KMS-11 (cell line): Measurements from ENCODE around the gene PNKD.

Source experiments
- H2AFZ ChIP-seq: fragments of 200-600 bp; sonication (generic); 2 replicates; pipeline ENCODE4 v1.6.1; 2016; ENCODE audit warnings: antibody characterized with exemption, mixed run types, low read depth
- H3K27ac ChIP-seq: fragments of 200-600 bp; sonication (generic); 2 replicates; pipeline ENCODE4 v1.6.1; 2016; ENCODE audit warnings: mild to moderate bottlenecking, mixed run types
- H3K27me3 ChIP-seq: fragments of 200-600 bp; sonication (generic); 2 replicates; pipeline ENCODE4 v1.6.1; 2017; ENCODE audit warnings: mild to moderate bottlenecking, low read depth, mixed run types, moderate library complexity; ENCODE audit not compliant: insufficient read depth
- H3K36me3 ChIP-seq: fragments of 200-600 bp; sonication (generic); 2 replicates; pipeline ENCODE4 v1.6.1; 2017; ENCODE audit warnings: mild to moderate bottlenecking, mixed run types; ENCODE audit not compliant: insufficient read depth
- H3K4me1 ChIP-seq: fragments of 200-600 bp; sonication (generic); 2 replicates; pipeline ENCODE4 v1.6.1; 2016; ENCODE audit warnings: mild to moderate bottlenecking, low read depth, mixed run types; ENCODE audit not compliant: poor library complexity, severe bottlenecking
- H3K4me2 ChIP-seq: fragments of 200-600 bp; sonication (generic); 2 replicates; pipeline ENCODE4 v1.7.0; 2016; ENCODE audit warnings: mild to moderate bottlenecking, mixed run types
- H3K4me3 ChIP-seq: fragments of 200-600 bp; sonication (generic); IDR thresholded peaks from 2 replicates; pipeline ENCODE4 v1.6.1; 2017; ENCODE audit warnings: low read depth, low read length, mixed read lengths; ENCODE audit not compliant: insufficient read depth
- H3K79me2 ChIP-seq: fragments of 200-600 bp; sonication (generic); 2 replicates; pipeline ENCODE4 v1.6.1; 2016; ENCODE audit warnings: low read depth, mixed run types; ENCODE audit not compliant: insufficient read depth
- H3K9ac ChIP-seq: fragments of 200-600 bp; sonication (generic); 2 replicates; pipeline ENCODE4 v1.6.1; 2016; ENCODE audit warnings: mild to moderate bottlenecking, mixed run types
- H4K20me1 ChIP-seq: fragments of 200-600 bp; sonication (generic); 2 replicates; pipeline ENCODE4 v1.6.1; 2016; ENCODE audit warnings: mild to moderate bottlenecking, mixed run types; ENCODE audit not compliant: insufficient read depth
- CTCF ChIP-seq: fragments of 200-600 bp; sonication (generic); conservative IDR thresholded peaks from 2 replicates; pipeline ENCODE4 v1.6.1; 2017; ENCODE audit warnings: low read depth, mild to moderate bottlenecking, antibody characterized with exemption, low read length, moderate library complexity, mixed read lengths

Gene PNKD

GRCh38 chr2:218296847-218297246 is 26.5 kb downstream of the PNKD start:
- Histone ChIP-seq H3K27ac (no peak overlapping the region), H3K79me2 (no peaks in the 10 kb centered on the region), H3K4me1 (peaks cover 20% of the 10 kb centered on the region), H3K4me2 (no peak overlapping the region), H3K27me3 (no peaks in the 10 kb centered on the region), H4K20me1 (no peaks in the 10 kb centered on the region), H3K4me3 (no peak overlapping the region), H3K9ac (no peak overlapping the region), H3K36me3 (no peaks in the 10 kb centered on the region), H2AFZ (no peak overlapping the region)
- no peak for TF ChIP-seq CTCF

- Histone ChIP-seq H3K27me3 (no peaks in the 10 kb centered on the region), H3K4me3 (no peak overlapping the region), H3K36me3 (no peaks in the 10 kb centered on the region), H4K20me1 (no peaks in the 10 kb centered on the region), H3K9ac (no peak overlapping the region), H3K27ac (no peak overlapping the region), H3K4me2 (no peak overlapping the region), H2AFZ (no peak overlapping the region), H3K79me2 (no peaks in the 10 kb centered on the region), H3K4me1 (peaks cover 11% of the 10 kb centered on the region)
- no peak for TF ChIP-seq CTCF
Measured at GRCh38 chr2:218298314-218298875, 28.1 kb downstream of the PNKD start.

- no peak for TF ChIP-seq CTCF
- H3K27me3 ChIP-seq: no peaks in the 10 kb centered on the region
- no peak overlapping the region for H3K4me3 ChIP-seq
- H3K27ac ChIP-seq: no peak overlapping the region
- H3K79me2 ChIP-seq: no peaks in the 10 kb centered on the region
- no peaks in the 10 kb centered on the region for H3K36me3 ChIP-seq
- no peaks in the 10 kb centered on the region for H4K20me1 ChIP-seq
- H2AFZ ChIP-seq: no peak overlapping the region
- peaks cover 7% of the 10 kb centered on the region for H3K4me1 ChIP-seq
- no peak overlapping the region for H3K9ac ChIP-seq
- no peak overlapping the region for H3K4me2 ChIP-seq
Measured at GRCh38 chr2:218300141-218300540, 29.8 kb downstream of the PNKD start.

GRCh38 chr2:218301176-218301819 is 31.0 kb downstream of the PNKD start:
- Histone ChIP-seq H3K27ac (no peak overlapping the region), H3K4me1 (peaks cover 7% of the 10 kb centered on the region), H3K4me3 (no peak overlapping the region), H4K20me1 (no peaks in the 10 kb centered on the region), H2AFZ (no peak overlapping the region), H3K9ac (no peak overlapping the region), H3K36me3 (no peaks in the 10 kb centered on the region), H3K4me2 (peak overlapping the region; percentile 11; the same call in 1 of the 2 replicates), H3K79me2 (no peaks in the 10 kb centered on the region), H3K27me3 (no peaks in the 10 kb centered on the region)
- peak; percentile 97 for TF ChIP-seq CTCF
